Measurements from ENCODE around the gene PTPRK. TPM values are rescaled to one million over a fixed set of nuclear protein-coding genes. Genes with fewer than 3 reads are reported as not detected.

The PTPRK gene
- total and polyA plus RNA-seq, 10 of the 15 experiments (the other 5 are each of a cell fraction or from before 2014, with no cell fraction given) = 0.23 to 1.9 (median 0.55) TPM

- H3K4me3 ChIP-seq = no peak overlapping the region
- SMC1A ChIA-PET (ENCODE audit: uncharacterized antibody, unreplicated experiment) = no interaction called here
- H3K27ac ChIP-seq (ENCODE audit: control insufficient read depth, insufficient read depth) = no peak overlapping the region
- no peaks in the 10 kb centered on the region for H3K79me2 ChIP-seq (ENCODE audit: control insufficient read depth, insufficient read depth, low read length)
- no TSS peak for BruUV-seq (replicated peaks)
- ATAC-seq (no peak), DNase-seq (ENCODE audit: low read depth, low spot score) (no peak), FAIRE-seq (no peak)
- in situ Hi-C loops (cut with MboI) = no loop called here
- H3K9ac ChIP-seq (ENCODE audit: control insufficient read depth, insufficient read depth, low read length) = no peak overlapping the region
- intact Hi-C loops (cut with micrococcal nuclease; ENCODE audit: unreplicated experiment) = no loop called here
- no peak overlapping the region for H3K4me2 ChIP-seq (ENCODE audit: control insufficient read depth, insufficient read depth)
- no peaks in the 10 kb centered on the region for H3K36me3 ChIP-seq (ENCODE audit: control insufficient read depth in 2 of 2, insufficient read depth in 2 of 2, low read length in 1 of 2)
- no peaks in the 10 kb centered on the region for H4K20me1 ChIP-seq (ENCODE audit: control insufficient read depth, insufficient read depth)
- CTCF ChIA-PET = no interaction called here
- H3K9me3 ChIP-seq (replicated peaks; ENCODE audit: control insufficient read depth, insufficient read depth, low read length) = no peaks in the 10 kb centered on the region
- H3K4me1 ChIP-seq (ENCODE audit: control insufficient read depth, insufficient read depth, low read length) = no peaks in the 10 kb centered on the region
- H3K27me3 ChIP-seq (replicated peaks in 1 of 2; ENCODE audit: control insufficient read depth in 2 of 2, insufficient read depth in 2 of 2, low read length in 1 of 2) = no peaks in the 10 kb centered on the region
- H2AFZ ChIP-seq (ENCODE audit: control insufficient read depth, low read depth, low read length) = no peak overlapping the region
- RAD21 ChIA-PET (ENCODE audit: unreplicated experiment) = no interaction called here
- WGBS (ENCODE audit: insufficient coverage, insufficient replicate concordance, low lambda C conversion rate, missing lambda C conversion rate) = 12% methylated on average over 2 of the region's 2 CpGs
- TF ChIP-seq DPF2 (IDR thresholded peaks at IDR 0.05) (no peak), CUX1 (IDR thresholded peaks at IDR 0.05; ENCODE audit: insufficient replicate concordance, low read depth, low read length) (no peak), BCL11A (IDR thresholded peaks at IDR 0.05; ENCODE audit: low read depth, low read length) (no peak)
- POLR2A ChIA-PET = no interaction called here
Observed at GRCh38 chr6:128295670-128296069, 224.7 kb downstream of the PTPRK start.

Data from GM12878 (cell line).